Measurements from ENCODE around the gene ARID1B.
"Not testable (repeated sequence)": the region's sequence is repeated elsewhere in the genome, so short reads cannot be mapped to it uniquely, and the experiment has no call there.

ARID1B gene

DNA sequence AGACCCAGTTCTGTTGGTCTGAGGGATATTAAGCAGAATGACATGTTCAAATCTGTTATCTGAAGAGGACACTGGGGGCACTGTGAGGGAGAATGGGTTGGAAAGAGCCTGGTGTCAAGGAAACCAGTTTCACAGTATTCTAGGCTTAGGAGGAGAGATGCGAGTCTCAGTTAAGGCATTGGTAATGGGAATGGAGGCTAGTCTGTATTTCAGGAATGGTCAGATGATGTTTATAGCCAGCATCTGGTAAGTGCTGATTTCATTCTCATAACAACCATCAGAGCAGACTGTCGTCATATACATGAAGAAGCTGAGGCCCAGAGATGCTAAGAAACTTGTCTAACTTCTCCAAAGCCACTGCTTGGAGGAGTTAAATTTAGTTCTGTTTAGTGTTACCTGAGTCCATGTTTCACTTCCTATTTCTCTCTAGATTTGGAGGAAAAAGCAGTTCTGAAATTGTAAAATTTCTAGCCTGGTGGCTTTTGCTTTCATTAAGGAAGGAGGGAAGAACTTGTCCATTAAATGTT, 242.0 kb downstream of the ARID1B start:
- no peak for DNase-seq (ENCODE audit: low read depth, low spot score)

DNA sequence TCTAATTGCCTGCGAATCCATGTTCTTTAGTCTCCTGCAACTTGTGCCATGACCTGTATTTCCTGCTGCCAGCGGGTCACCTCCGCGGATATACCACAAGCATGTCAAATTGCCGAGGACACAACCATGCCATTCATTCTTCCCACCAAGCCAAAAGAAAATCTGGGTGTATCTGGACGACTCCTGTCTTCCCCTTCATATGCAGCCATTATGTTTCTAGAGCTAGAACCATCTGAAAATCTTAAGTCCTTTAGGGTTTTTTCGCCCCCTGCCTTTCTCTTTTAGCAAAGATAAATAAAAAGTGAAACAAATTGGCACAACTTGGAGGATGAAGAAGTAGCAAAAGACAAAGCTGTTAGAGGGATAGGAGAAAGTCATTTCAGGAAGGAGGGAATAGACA, 242.6 kb downstream of the ARID1B start:
- peak; percentile 13 for DNase-seq (ENCODE audit: low read depth, low spot score)

DNA sequence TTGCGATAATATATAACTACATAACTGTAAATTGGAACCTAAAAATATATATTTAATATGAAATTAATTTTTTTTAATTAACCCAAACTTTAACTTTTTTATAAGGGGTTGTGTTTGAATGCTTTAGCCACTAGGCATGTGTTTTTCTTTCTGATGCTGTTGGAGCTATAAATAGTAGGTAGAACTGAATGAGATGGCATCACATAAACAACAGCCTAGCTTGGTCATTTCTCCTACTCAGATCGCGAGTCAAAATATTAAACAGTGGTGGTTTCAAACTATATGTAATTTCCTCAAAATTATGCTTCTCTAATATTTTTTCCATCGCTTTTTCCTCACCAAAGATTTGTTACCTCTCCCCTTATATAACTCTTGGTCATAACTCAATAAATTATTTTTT, 243.2 kb downstream of the ARID1B start:
- peak; percentile 19 for DNase-seq (ENCODE audit: low read depth, low spot score)

DNA sequence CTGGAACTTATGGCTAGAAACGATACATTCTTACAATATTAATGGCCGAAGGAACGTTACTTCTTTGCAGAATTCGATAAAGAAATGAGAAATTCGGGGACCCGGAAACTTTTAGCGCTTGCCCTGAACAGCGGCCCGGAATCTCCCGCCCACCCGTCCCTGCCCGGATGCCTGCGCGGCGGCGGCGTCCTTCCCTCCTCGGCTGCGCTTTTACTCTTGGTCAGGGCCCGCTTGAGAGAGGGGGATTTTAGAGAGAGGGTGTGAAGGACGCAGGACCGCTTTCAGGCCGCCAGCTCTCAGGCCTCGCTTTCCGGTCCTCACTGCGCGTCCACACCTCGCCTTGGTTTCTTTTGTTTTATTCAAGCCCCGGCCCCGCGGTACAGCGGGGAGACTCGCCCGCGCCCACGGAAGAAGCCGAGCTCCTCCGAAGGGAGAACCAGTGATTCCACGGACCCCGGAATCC, 243.7 kb downstream of the ARID1B start:
- DNase-seq (ENCODE audit: low read depth, low spot score) = peak; percentile 75

DNA sequence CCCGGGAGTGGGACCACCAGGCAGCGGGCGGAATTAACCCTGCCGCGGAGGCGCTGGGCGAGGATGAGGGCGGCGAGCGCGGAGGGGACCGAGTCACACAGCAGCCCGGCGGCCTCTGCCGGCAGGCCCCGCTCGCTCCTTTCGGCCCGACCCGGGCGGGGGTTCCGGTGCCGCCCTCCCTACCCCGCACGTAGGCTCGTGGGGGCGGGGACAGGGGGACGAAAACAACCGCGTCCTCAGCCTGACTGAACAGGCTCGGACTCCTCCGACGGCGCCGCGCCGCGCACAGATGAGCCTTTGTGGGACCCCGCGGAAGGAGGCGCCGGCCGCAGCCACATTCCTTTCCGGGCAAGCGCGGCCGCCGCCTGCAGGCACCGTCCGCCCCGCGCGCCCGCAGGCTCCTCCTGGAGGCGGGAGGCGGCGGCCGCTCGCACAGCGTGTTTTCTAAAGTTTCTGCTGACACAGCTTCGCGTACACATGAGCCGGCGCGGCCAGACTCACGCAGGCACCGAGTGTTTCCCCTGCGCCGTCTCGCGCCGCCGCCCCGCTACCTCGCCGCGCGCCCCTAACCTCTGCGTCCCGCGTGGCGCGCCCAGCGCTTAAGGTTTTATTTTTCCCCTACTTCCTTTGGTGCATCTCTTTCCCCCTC, 244.3 kb downstream of the ARID1B start:
- DNase-seq (ENCODE audit: low read depth, low spot score) = peak; percentile 95

DNA sequence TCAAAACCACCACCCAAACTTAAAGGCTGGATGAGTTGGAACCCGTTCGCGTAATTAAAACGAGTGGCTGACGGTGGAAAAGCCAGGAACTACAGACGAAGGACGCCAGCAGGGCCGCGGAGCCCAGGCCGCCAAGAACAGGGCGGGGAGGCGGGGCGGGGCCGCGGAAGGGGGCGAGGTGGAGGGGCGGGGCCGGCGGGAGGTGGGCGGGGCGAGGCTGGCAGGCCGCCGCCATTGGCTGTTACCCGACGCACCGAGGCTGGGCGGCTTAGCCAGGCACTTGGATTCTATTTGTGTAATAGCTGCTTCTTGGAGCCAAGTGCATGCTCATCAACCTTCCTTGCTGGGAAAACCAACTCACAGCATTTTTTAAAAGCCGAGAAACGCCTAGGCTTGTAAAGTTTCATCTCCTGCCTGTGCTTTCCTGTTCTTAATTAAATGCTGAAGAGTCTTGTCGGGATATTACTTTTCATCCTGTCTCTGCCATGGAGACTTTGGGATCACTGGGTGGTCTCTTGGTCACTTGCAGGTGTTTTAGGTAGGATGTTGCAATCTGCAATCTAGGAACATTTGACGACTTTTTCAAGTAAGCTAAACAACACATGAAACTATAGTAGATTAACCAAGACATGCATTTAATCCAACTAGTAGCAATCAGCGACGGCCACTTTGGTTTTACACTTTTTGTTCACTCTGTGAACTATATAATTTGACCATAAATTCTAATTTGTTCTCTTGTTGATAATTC, 245.0 kb downstream of the ARID1B start:
- peak; percentile 96 for DNase-seq (ENCODE audit: low read depth, low spot score)

DNA sequence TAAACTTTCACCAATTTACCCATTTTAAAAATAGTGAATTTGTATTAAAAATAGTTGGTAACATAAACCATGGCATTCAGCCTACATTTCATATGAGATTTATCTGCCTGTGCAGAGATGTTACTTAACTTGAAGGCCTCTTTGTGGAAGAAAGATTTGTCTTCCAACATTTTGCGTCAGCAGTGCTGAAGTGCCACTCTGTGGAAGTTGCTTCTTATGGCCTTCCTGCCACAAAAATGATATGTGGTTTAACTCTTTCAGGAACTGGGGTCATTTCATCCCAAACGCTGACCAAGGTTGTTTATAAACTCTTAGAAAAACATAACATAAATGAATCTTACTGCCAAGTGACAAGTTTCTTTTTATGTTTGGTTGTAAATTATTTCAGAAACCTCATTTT, 246.8 kb downstream of the ARID1B start:
- peak; percentile 44 for DNase-seq (ENCODE audit: low read depth, low spot score)

DNA sequence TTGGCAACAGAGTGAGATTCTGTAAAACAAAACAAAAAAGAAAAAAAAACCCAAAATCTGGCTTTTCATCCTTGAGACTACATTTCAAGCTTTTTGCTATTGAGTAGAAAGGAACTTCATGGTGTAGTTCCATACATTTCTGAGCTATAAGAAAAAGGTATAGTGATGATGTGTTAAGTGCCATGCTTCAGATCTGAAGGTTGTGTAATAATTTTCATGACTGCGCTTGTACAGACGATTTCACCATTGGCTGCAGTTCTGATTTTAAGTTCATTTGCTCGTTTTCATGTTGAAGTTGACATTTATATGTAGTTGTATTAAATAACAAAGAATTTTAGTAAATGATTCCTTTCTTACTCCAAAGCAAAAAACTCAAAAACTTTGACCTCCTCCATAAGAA, 247.6 kb downstream of the ARID1B start:
- DNase-seq (ENCODE audit: low read depth, low spot score) = no peak

DNA sequence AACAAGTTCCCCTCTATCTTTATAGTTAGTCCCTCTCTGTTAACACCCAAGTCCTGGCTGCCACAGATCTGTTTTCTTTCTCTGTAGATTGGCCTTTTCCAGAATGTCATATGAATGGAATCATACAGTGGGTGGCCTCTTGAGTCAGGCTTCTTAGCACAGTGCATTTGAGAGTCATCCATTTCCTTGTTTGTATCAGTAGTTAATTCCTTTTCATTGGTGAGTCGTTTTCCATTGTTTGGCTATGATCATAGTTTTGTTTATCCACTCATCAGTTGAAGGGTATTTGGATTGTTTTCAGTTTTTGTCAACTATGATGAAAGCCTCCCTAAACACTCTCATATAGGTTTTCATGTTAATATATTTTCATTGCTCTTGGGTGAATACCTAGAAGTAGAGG, 248.3 kb downstream of the ARID1B start:
- no peak for DNase-seq (ENCODE audit: low read depth, low spot score)

DNA sequence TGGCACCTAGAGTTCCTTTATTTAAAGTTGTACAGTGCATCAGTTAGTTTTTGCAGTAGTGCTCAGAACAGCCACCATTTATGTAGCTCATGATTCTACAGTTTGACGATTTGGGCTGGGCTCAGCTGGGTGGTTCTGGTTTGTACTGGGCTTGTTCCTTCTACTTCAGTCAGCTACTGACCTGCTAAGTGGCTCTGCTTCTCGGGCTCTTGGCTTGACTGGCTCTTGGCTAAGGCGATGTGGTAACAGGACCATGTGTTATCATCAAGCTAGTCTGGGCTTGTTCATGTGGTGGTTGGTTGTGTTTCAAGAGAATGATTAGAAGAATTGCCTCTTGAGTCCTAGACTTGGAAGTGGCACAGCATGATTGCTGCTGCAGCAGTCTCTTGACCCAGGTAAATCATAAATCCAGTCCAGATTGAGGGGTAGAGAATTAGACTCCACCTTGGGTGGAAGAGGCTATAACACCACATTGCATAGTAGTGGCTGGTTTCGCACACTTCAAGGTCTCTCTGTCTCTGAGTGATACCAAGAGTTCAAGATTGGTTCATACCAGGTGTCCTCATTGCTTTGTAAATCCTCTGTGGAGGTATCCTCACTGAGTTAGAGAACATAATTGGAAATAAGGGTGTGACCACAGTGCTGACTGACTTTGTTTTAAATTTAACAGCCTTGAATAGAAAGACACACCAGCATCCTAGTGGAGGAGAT, 253.0 kb downstream of the ARID1B start:
- DNase-seq (ENCODE audit: low read depth, low spot score) = no peak

DNA sequence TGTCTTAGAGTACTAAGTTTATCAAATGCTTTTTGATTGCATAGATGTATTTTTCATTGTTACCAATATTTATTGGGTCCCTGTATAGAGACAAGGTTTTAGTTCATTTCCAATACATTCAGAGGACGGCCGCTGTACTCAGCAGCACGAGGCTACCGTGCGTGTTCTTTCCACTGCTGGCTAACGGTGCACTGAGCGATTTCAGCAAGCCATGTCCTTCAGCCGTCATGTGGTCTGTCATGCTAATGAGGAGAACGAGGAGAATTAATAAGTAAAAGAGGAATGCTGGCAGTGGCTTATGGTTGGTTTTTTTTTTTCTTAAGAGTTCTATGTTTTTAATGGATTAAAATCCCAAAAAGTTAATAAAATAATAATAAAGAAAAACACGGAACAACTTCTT, 253.6 kb downstream of the ARID1B start:
- peak; percentile 78 for DNase-seq (ENCODE audit: low read depth, low spot score)

DNA sequence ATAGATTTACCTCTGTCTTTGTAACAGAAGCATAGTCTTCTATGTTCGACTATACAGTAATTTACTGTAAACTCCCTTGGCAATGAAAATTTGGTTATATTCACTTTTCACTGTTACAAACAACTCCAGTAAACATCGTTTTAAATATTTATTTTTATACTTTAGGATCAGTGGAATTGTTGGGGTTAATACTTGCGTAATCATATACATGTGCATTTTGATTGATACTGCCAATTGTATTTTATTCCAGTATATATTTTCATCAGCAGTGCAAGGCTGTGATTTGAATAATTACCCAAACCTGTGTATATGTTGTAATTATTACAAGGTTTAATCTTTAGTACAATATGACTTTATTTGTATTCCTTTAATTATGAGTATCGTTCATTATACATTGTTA, 255.7 kb downstream of the ARID1B start:
- no peak for DNase-seq (ENCODE audit: low read depth, low spot score)

DNA sequence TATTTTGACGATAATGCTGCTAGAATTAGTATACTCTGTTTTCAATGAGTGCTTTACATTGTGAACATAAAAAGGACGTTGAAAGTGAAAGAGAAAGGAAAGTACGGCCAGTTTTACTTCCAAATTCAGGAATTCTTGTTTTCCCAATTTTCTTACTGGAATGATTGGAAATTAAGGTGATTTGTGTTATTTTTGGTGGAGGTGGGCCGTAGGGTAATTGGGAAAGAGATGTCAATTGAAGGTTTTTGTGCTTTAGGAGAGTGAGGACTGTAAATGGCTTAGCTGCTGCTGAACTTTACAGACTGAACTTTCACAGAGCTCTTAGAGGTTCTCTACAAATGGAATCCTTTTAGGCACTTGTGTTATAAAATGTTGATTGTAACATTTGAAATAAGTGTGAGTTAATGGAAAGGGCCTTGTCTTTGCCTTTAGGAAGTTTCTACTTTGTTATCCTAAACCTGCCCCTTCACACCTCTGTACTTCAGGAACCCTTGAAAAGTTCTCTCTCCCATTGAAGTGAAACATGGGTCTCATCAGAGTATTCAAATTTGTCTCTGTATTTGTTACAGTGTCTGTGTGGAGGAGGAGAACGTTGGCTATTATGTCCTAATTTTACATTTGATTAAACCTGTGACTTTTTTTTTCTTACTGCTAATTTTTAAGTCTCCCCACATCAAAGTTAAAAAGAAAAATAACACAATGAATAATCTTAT, 256.4 kb downstream of the ARID1B start:
- DNase-seq (ENCODE audit: low read depth, low spot score) = peak; percentile 10

DNA sequence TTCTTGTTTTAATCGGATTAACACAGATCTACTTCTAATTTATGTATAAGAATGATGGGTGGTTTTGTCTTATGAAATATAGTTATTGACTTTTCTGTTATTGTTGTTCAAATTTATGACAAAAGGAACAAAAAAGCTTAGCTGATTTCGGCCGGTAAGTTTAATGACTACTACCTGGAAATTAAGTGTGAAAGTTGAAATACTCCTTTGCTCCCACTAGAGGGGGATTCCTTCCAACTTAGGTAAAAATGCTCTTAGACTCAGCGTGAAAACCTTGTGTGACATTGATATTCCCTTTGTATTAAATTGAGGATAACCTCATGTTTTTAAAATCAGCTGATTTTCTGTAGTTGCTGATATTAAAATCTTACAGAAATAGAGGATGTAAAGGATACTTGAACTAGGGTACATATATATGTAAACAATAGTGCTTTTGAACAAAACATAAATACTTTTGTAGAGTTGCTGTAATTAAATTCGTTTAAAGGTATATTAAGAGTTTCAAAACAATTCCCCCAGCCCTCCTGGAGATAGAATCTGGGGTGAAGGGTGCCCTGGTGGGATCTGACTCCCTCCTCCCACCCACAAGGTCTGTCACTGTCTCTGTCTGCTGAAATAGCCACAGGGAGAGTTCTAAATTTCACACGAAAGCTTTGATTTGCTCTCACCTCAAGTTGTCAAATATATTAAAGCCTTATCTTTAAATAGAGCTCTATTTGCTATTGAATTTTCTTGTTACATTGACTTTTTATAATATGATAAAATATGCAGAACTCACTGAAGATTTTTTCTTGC, 257.5 kb downstream of the ARID1B start:
- peak; percentile 67 for DNase-seq (ENCODE audit: low read depth, low spot score)

DNA sequence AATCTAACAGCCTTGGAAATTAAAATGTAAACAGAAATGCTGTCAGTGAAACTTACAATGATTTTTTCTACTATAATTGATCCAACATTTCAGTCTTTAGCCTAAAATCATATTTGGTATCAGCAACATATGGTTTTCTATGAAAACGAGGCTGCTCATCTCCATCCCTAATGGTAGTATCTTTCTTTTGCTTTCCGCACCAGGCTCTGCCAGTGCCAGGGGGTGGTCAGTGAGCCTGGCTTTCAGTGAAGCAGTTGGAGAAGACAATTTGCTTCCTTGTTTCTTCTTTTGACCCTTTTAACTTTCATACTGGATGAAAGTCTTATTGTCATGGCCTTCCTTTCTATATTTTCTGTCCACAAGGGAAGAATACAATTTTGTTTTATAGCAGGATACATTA, 258.4 kb downstream of the ARID1B start:
- DNase-seq (ENCODE audit: low read depth, low spot score) = no peak

DNA sequence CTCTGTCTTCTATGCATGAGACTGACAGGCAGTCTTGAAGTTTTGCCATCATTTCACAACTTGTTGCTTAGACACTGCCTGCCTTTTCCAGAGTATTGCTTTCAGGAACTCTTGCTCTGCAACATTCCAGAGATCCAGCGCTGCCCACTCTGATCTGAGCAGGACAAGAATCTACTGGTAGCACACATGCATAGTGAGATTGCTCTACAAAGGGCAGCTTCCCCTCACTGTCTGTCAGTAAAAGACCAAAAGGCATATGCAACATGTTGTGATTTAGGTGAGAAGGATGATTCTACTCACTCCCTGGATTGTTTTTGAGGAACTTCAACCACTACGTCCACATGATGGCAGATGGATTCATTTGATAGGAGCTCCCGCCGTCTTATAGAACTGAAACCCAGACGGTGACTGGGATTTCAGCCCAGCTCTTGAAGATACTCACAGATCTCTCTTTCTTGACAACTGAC, 259.1 kb downstream of the ARID1B start:
- DNase-seq (ENCODE audit: low read depth, low spot score) = peak; percentile 52

DNA sequence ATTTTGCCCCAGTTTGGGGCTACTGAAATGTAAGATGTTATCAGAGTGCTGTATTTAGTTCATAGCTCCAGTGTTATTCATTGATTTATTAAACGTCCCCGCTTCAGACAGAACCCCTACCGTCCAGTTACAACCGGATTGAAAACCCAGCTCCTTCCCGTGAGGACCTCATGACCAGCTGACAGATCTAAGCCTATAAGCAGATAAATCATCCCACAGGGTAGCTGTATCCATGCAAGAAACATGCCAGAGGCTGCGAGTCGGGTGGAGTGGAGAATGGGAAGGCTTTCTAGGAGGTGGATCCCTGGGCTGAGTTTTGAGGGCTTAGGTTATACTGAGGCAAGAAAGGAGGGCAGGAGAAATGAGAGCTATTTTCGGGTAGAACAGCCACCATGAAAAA, 260.0 kb downstream of the ARID1B start:
- DNase-seq (ENCODE audit: low read depth, low spot score) = no peak

DNA sequence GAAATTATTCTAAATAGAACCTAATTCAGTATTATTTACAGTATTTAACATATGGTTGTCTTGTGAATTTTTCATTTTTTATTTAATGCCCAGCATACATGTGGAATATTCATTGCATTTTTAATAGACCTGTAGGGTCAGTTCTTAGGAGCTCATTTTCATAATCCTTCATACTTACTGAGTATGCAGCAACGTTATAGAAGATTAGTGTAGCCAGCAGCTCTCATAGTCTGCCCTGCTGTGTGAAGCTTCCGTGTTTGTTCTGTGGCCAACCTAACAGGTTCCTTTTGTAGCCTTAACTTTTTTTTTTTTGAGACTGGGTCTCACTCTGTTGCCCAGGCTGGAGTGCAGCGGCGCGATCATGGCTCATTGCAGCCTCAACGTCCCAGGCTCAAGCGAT, 261.4 kb downstream of the ARID1B start:
- no peak for DNase-seq (ENCODE audit: low read depth, low spot score)

DNA sequence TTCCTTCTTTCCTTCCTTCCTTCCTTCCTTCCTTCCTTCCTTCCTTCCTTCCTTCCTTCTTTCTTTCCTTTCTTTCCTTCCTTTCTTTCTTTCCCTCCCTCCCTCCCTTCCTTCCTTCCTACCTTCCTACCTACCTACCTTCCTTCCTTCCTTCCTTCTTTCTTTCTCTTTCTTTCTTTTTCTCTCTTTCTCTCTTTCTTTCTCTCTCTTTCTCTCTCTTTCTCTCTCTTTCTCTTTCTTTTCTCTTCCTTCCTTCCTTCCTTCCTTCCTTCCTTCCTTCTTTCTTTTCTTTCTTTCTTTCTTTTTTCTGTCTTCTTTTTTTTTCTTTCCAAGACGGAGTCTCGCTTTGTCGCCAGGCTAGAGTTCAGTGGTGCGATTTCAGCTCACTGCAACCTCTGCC, 262.5 kb downstream of the ARID1B start:
- DNase-seq (ENCODE audit: low read depth, low spot score) = not testable (repeated sequence)

DNA sequence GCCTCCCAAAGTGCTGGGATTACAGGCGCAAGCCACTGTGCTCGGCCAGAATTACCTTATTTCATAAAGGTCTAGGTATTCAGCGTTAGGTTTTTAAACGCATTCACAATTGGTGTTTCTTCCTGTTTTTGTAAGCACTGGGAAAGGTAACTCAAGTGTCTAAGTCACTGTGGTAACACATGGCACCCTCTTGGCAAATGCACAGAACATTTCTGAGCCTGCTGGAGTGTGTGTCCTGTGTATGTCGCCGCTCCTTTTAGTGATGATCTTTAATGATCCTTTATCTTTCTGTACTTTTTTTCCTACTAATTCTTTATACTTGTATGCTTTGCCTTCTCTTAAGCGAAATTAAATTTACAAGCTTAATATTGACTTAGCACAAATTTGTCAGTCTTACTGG, 263.0 kb downstream of the ARID1B start:
- DNase-seq (ENCODE audit: low read depth, low spot score) = no peak

Data from astrocyte of the hippocampus (primary cell).